Activated CD4-positive, alpha-beta memory T cell treated with anti-CD3 and anti-CD28 coated beads for 36 hours (primary cell): ENCODE results near the gene KIAA1549. TPM values are rescaled to one million over a fixed set of nuclear protein-coding genes. Genes with fewer than 3 reads are reported as not detected.

ENCODE experiments used
- CTCF ChIA-PET: fragments of 350-600 bp; sonication (Branson Sonifier 250); formaldehyde crosslinking; loops from one replicate; lab custom pipeline; 2021; ENCODE audit warnings: antibody characterized with exemption, inconsistent platforms; lab: Charles Lee
- POLR2A ChIA-PET: fragments of 350-600 bp; sonication (Branson Sonifier 250); formaldehyde crosslinking; loops from one replicate; lab custom pipeline; 2021; ENCODE audit warnings: antibody characterized with exemption; lab: Charles Lee
- DNase-seq: peaks from one replicate; pipeline ENCODE4 v3.0.0-alpha.2; 2020
- H3K27ac Mint-ChIP-seq: one replicate; pipeline ENCODE4 v1.8.0; 2021; ENCODE audit warnings: mixed read lengths
- H3K27me3 Mint-ChIP-seq: one replicate; pipeline ENCODE4 v1.8.0; 2021; ENCODE audit warnings: mixed read lengths
- H3K36me3 Mint-ChIP-seq: one replicate; pipeline ENCODE4 v1.8.0; 2021; ENCODE audit warnings: mixed read lengths
- H3K4me1 Mint-ChIP-seq: one replicate; pipeline ENCODE4 v1.8.0; 2021; ENCODE audit warnings: low read depth, mixed read lengths
- H3K4me3 Mint-ChIP-seq: one replicate; pipeline ENCODE4 v1.8.0; 2021; ENCODE audit warnings: mild to moderate bottlenecking, mixed read lengths
- H3K9me3 Mint-ChIP-seq: one replicate; pipeline ENCODE4 v1.8.0; 2021; ENCODE audit warnings: mixed read lengths
- intact Hi-C: fragments of 100-400 bp; cut with micrococcal nuclease; formaldehyde crosslinking; loops from one replicate; pipeline ENCODE4 v1.15.1; 2023
- total RNA-seq, 2 experiments: library from RNA; stranded (reverse); gene quantifications; one replicate each; pipeline ENCODE4 v1.2.3, GENCODE V29; 2021

The KIAA1549 gene
- total RNA-seq, 2 experiments from 2014 or later = 0.85 to 0.95 TPM

DNA sequence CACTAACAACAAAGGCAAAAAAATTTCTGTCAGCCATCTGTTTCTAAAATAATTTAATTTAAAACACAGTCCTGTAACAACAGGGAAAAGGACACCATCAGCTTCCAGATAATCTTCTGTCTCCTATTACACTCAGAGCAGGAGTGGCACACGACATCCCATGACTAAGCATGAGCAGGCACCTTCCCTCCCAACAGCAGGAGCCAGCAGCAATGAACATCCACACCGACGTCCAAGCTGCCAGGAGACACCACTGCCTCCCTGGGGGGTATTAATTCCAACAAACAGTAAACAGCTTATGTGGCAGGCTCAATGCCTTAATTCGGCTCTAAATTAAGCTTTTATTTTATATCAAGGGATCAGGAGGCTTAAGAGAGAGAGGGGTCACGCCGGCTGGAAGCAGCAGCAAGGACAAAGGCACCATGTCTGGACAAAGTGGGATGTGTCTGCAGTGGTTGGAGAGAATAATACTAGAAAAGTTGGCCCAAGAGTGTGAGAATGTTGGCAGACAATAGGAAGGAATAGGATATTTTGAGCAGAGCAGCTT lies 45.7 kb downstream of the KIAA1549 start:
- ChIA-PET CTCF (interaction anchor here (1.1 kb wide), 1 partner anchor 49 kb away, joined by 5 read pairs; no protein-coding TSS in a partner anchor), POLR2A (no interaction called here)
- intact Hi-C loops = no loop called here

DNA sequence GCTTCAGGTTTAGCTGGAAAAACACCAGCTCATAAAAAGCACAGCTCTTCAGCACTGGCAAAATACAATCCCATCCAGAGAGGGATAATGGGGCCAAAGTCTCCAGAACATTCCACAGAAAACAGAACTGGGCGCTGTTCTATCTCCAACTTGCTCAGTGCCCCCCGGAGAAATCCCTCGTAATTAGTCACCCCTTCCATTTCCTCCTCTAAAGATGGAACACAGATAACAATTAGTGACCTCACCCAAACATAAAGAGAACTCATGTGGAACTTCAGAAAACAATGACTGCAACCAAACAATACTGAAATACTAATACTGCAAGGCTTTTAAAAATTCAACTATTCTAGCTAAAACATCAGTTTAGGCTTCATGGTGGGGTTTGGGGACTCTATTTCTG lies 46.3 kb downstream of the KIAA1549 start:
- POLR2A ChIA-PET = no interaction called here
- Mint-ChIP-seq H3K36me3 (no peaks in the 10 kb centered on the region), H3K27ac (no peak overlapping the region), H3K27me3 (peaks cover 3% of the 10 kb centered on the region), H3K4me3 (no peak overlapping the region), H3K4me1 (no peaks in the 10 kb centered on the region), H3K9me3 (no peaks in the 10 kb centered on the region)
- intact Hi-C loops = no loop called here
- DNase-seq = no peak
- CTCF ChIA-PET = interaction anchor here (1.1 kb wide), 1 partner anchor 48 kb away, joined by 5 read pairs; no protein-coding TSS in a partner anchor

More for the DNA sequence above, 45.7 kb downstream of the KIAA1549 start:
- Mint-ChIP-seq H3K27me3 (peaks cover 3% of the 10 kb centered on the region), H3K27ac (no peak overlapping the region), H3K4me1 (no peaks in the 10 kb centered on the region), H3K36me3 (no peaks in the 10 kb centered on the region), H3K4me3 (no peak overlapping the region), H3K9me3 (no peaks in the 10 kb centered on the region)
- DNase-seq = no peak

DNA sequence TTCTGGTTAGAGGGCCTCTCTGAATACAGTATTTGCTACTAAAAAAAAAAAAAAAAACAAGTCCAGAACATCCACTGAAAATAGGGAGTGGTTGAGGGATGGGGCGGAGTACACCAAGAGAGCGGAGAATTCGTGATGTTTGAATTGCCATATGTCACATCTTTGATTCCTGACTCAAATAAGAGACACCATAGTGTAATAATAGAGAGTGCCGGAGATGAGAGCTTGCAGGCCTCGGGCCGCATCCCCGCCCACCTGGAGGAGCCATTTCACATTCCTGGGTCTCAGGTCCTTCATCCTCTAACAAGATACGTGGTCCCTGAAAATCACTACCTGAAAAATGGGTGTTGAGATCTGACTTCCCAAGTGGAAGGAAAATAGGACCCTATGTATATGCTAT lies 46.8 kb downstream of the KIAA1549 start:
- intact Hi-C loops = no loop called here
- no peak for DNase-seq
- POLR2A ChIA-PET = no interaction called here
- Mint-ChIP-seq H3K4me3 (no peak overlapping the region), H3K9me3 (no peaks in the 10 kb centered on the region), H3K27me3 (peaks cover 3% of the 10 kb centered on the region), H3K36me3 (no peaks in the 10 kb centered on the region), H3K27ac (no peak overlapping the region), H3K4me1 (no peaks in the 10 kb centered on the region)
- CTCF ChIA-PET = no interaction called here

DNA sequence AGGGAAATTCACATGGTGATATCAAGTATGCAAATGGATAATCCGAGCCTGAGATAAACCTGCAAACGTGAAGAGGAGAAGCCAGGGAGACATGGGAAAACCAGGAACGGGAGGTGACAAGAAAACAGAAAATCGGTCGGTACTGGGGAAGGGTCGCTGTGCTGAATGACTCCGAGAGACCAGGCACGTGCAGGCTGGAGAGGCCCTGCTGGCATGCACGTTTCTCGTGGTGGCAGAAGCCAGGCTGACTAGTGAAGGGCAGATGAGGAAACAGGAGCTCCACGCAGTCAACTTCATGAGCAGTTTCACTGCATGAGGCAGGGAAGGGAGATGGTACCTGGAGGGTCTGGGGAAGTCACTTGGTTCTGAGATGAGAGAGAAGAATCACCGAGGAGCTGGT lies 48.3 kb downstream of the KIAA1549 start:
- intact Hi-C loops = no loop called here
- Mint-ChIP-seq H3K4me1 (no peaks in the 10 kb centered on the region), H3K27ac (no peak overlapping the region), H3K27me3 (peaks cover 3% of the 10 kb centered on the region), H3K4me3 (no peak overlapping the region), H3K9me3 (no peaks in the 10 kb centered on the region), H3K36me3 (no peaks in the 10 kb centered on the region)
- ChIA-PET CTCF (no interaction called here), POLR2A (no interaction called here)
- DNase-seq = no peak

DNA sequence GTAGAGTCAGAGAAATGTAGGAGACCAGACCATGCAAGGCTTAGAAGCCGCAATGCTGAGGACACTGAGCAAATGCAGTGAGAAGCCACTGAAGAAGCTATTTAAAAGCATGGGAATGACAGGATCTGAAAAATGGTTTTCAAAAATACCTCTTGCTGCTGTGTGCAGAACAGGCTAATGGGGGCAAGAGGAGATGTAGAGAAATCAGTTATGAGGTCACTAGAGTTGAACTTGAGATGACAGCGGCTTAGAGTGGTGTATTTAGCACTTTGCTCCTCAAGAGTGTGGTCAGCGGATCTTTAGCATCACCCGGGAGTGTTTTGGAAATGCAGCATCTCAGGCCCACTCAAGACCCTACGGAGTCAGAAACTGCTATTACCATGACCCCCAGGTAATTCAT lies 48.8 kb downstream of the KIAA1549 start:
- Mint-ChIP-seq H3K4me3 (no peak overlapping the region), H3K27me3 (peaks cover 3% of the 10 kb centered on the region), H3K27ac (no peak overlapping the region), H3K36me3 (no peaks in the 10 kb centered on the region), H3K4me1 (no peaks in the 10 kb centered on the region), H3K9me3 (no peaks in the 10 kb centered on the region)
- no peak for DNase-seq
- ChIA-PET CTCF (no interaction called here), POLR2A (no interaction called here)
- intact Hi-C loops = no loop called here

DNA sequence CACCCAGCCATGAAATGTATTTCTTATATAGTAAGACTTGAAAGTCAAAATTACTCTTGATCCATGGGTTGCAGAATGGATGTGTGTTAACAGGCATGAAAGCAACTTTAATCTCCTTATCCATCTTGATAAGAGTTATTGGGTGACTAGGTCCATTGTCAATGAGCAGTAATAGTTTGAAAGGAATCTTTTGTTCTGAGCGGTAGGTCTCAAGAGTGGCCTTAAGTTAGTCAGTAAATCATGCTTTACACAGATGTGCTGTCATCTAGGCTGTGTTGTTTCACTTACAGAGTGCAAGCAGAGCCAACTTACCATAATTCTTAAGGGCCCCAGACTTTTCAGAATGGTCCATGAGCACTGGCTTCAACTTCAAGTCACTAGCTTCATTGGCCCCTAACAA lies 51.2 kb downstream of the KIAA1549 start:
- intact Hi-C loops = no loop called here
- Mint-ChIP-seq H3K36me3 (no peaks in the 10 kb centered on the region), H3K27ac (no peak overlapping the region), H3K27me3 (peaks cover 3% of the 10 kb centered on the region), H3K9me3 (no peaks in the 10 kb centered on the region), H3K4me1 (peaks cover 9% of the 10 kb centered on the region), H3K4me3 (no peak overlapping the region)
- ChIA-PET CTCF (no interaction called here), POLR2A (no interaction called here)
- no peak for DNase-seq

DNA sequence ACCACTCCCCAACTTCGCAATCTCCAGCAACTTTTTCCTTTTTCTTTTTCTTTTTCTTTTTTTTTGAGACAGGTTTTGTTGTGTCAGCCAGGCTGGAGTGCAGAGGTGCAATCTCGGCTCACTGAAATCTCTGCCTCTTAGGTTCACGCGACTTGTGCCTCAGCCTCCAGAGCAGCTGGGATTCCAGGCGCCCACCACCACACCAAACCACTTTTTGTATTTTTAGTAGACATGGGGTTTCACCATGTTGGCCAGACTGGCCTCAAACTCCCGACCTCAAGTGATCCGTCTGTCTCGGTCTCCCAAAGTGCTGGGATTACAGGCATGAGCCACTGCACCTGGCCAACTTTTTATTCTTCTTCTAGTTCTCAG lies 55.0 kb downstream of the KIAA1549 start:
- Mint-ChIP-seq H3K27ac (no peak overlapping the region), H3K9me3 (no peaks in the 10 kb centered on the region), H3K36me3 (no peaks in the 10 kb centered on the region), H3K4me3 (no peak overlapping the region), H3K4me1 (peaks cover 9% of the 10 kb centered on the region), H3K27me3 (no peaks in the 10 kb centered on the region)
- ChIA-PET CTCF (interaction anchor here (1.3 kb wide), 1 partner anchor 40 kb away, joined by 4 read pairs; no protein-coding TSS in a partner anchor), POLR2A (no interaction called here)
- intact Hi-C loops = no loop called here
- DNase-seq = no peak

DNA sequence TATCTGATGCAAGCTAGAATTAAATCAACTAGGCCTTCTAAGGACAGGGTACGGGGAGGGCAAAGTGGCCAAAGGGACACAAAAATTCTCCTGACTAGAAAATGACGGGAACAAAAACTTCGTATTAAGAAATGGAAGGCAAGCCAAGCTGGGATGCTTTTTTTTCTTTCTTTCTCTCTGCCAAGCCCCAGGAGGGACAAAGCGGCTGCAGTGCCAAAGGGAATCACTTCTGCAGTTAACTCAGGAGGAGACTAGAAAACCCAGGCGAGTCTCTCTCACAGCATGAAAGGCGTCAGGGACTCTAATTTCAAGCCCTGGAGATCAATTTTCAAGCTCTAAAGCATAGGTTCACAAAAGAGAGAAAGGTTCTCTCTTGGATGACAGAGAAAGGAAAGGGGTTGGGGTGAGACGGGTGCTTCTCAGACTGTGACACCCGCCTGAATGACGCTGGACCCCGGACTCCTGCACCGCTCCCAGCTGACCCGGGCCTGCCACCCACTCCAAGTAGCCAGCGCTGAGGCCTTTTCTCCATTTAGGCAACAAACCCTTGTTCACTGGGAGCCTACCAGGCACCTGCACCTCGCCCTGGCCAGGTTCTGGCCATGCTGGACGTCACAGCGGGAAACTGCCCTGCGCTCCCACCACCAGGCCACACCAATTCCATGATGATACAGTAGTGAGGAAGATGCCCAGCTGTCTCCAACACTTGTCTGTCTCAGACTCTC lies 56.5 kb downstream of the KIAA1549 start:
- Mint-ChIP-seq H3K9me3 (no peaks in the 10 kb centered on the region), H3K4me3 (no peak overlapping the region), H3K27ac (no peak overlapping the region), H3K36me3 (no peaks in the 10 kb centered on the region), H3K4me1 (peaks cover 9% of the 10 kb centered on the region), H3K27me3 (no peaks in the 10 kb centered on the region)
- intact Hi-C loops = no loop called here
- POLR2A ChIA-PET = no interaction called here
- no peak for DNase-seq
- CTCF ChIA-PET = interaction anchor here (2.0 kb wide), 1 partner anchor 57 kb away, joined by 5 read pairs; no protein-coding TSS in a partner anchor

DNA sequence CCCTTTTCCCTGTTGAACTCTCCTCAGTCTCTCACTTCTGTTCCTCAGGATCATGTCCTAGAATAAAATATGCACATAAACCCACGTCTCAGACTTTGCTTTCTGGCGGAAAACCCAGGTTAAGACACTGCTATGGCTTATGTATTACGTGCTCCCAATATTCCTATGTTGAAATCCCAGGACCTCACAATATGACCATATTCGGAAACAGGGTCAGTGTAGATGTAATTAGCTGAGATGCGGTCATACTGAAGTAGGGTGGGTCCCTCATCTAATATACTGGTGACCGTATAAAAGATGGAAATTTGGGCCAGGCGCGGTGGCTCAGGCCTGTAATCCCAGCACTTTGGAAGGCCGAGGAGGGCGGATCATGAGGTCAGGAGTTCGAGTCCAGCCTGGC lies 59.9 kb downstream of the KIAA1549 start:
- no peak for DNase-seq
- Mint-ChIP-seq H3K36me3 (no peaks in the 10 kb centered on the region), H3K4me1 (peaks cover 6% of the 10 kb centered on the region), H3K27me3 (no peaks in the 10 kb centered on the region), H3K27ac (no peak overlapping the region), H3K9me3 (no peaks in the 10 kb centered on the region), H3K4me3 (no peak overlapping the region)
- ChIA-PET POLR2A (no interaction called here), CTCF (no interaction called here)
- intact Hi-C loops = no loop called here

DNA sequence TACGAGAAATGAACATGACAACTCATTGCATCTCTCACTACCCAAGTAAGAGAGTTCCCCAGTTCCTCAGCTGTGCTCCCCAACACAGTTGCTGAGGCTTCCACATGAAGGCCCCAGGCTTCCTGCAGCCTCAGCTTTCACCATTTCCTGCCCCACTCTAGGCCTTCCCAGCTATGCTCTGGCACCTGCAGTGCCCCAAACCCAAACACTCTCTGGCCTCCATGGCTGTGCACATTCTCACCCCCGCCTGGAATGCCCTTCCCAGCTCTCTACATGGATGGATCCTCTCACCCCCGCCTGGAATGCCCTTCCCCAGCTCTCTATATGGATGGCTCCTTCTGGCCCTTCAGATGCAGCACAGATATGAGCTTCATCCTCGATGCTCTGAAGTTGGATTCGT lies 61.3 kb downstream of the KIAA1549 start:
- Mint-ChIP-seq H3K36me3 (no peaks in the 10 kb centered on the region), H3K4me1 (no peaks in the 10 kb centered on the region), H3K4me3 (no peak overlapping the region), H3K9me3 (no peaks in the 10 kb centered on the region), H3K27ac (no peak overlapping the region), H3K27me3 (peaks cover 2% of the 10 kb centered on the region)
- intact Hi-C loops = no loop called here
- ChIA-PET CTCF (interaction anchor here (1.3 kb wide), 1 partner anchor 33 kb away, joined by 5 read pairs; no protein-coding TSS in a partner anchor), POLR2A (no interaction called here)
- DNase-seq = no peak

DNA sequence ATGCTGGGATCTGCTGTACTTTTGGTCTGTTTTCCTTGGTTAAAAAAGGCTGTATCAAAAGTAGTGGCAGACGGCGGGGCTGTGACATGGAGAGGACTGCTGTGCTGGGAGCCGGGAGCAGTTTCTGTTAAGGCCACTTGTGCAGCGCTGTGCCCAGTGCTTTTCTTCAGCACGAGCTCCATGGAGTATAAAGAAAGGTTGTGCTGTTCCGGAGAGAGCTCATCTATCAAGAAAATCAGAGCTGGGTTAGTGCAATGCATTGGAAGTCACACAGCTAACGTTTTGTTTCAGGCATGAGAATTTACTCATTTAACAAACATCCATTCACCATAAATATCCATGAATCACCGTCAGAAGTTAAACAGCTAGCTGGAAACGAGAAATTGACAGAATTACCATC lies 62.0 kb downstream of the KIAA1549 start:
- ChIA-PET POLR2A (no interaction called here), CTCF (interaction anchor here (1.3 kb wide), 1 partner anchor 33 kb away, joined by 5 read pairs; no protein-coding TSS in a partner anchor)
- Mint-ChIP-seq H3K9me3 (no peaks in the 10 kb centered on the region), H3K27ac (no peak overlapping the region), H3K4me1 (no peaks in the 10 kb centered on the region), H3K36me3 (no peaks in the 10 kb centered on the region), H3K4me3 (no peak overlapping the region), H3K27me3 (peaks cover 5% of the 10 kb centered on the region)
- DNase-seq = no peak
- intact Hi-C loops = no loop called here

DNA sequence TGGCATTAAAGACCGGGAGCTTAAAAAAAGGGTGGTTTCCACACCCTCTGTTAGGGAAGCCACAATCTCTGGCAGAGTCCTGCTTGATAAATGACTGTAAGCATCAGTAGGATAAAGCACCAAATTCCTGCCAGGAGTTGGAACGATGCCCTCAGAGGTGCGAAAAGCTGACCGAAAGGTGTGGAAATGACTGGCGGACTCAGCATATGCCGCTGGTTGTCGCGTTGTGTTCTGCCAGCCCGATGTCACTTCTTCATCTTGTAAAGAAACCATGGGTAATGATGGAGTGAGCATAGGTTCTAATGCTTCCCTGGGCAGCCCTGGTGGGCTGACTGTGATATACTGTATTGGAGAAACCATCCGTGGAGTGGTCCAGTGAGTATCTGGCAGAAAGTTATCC lies 62.4 kb downstream of the KIAA1549 start:
- peaks cover 8% of the 10 kb centered on the region for H3K27me3 Mint-ChIP-seq
- no peaks in the 10 kb centered on the region for H3K36me3 Mint-ChIP-seq
- no peak for DNase-seq
- no peak overlapping the region for H3K4me3 Mint-ChIP-seq
- no peaks in the 10 kb centered on the region for H3K9me3 Mint-ChIP-seq
- intact Hi-C loops = no loop called here
- H3K4me1 Mint-ChIP-seq = no peaks in the 10 kb centered on the region
- ChIA-PET CTCF (no interaction called here), POLR2A (no interaction called here)
- H3K27ac Mint-ChIP-seq = no peak overlapping the region

DNA sequence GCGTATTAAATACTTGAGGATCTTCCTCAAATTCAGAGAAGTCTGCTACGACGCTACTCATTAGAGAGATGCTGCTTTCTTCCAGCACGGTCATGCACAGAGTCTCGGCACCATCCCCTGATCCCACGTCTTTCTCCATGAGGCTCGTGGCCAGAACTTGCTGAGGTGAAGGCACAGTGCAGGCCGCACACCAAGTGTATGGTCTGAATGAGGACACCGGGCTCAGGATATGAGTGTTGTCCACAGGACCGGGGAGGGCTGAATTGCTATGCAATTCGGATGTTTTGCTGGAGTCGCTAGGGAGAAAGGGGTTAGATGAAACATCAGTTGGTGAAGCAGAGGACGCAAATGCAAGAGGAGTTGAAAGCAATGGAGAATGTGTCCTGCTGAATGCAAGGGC lies 63.0 kb downstream of the KIAA1549 start:
- no peak overlapping the region for H3K27ac Mint-ChIP-seq
- no peaks in the 10 kb centered on the region for H3K4me1 Mint-ChIP-seq
- no peak overlapping the region for H3K4me3 Mint-ChIP-seq
- no peaks in the 10 kb centered on the region for H3K9me3 Mint-ChIP-seq
- ChIA-PET POLR2A (no interaction called here), CTCF (no interaction called here)
- intact Hi-C loops = no loop called here
- H3K36me3 Mint-ChIP-seq = no peaks in the 10 kb centered on the region
- H3K27me3 Mint-ChIP-seq = peaks cover 8% of the 10 kb centered on the region
- DNase-seq = no peak
